Esophagus mucosa (tissue), 1 donor: ENCODE results near the gene ZNF787. TPM values are rescaled to one million over a fixed set of nuclear protein-coding genes. Genes with fewer than 3 reads are reported as not detected.
A peak's percentile ranks its signal among the peaks of the same experiment; 100 is the strongest.
"Not testable (repeated sequence)": the region's sequence is repeated elsewhere in the genome, so short reads cannot be mapped to it uniquely, and the experiment has no call there.

ENCODE experiments used
- ATAC-seq: fragments of 200-7000 bp; cut with Tn5 transposase; one replicate; pipeline ENCODE4 v1.9.1; 2020
- total RNA-seq: library from RNA; stranded (reverse); gene quantifications from one replicate; pipeline ENCODE4 v1.2.4, GENCODE V29; 2023
- donor health status: DM: yes; HTN: yes; CAD: no.

ZNF787 gene
- 24.4 TPM for total RNA-seq

- ATAC-seq, result peak; percentile 91
These were observed at the start of gene ZNF787 for GRCh38 chr19:56121180-56122167. TSS of gene ZNF787 (minus strand) at chr19:56121295. CDS start at chr19:56103217, 18,078 bp downstream.

GRCh38 chr19:56170261-56170660 is 49.2 kb upstream of the ZNF787 start:
- ATAC-seq, result peak; percentile 99

- ATAC-seq, result no peak
These were observed 46.0 kb upstream of the ZNF787 start for GRCh38 chr19:56167064-56167578.

- no peak for ATAC-seq
These were observed 42.0 kb upstream of the ZNF787 start for GRCh38 chr19:56163097-56163496.

DNA sequence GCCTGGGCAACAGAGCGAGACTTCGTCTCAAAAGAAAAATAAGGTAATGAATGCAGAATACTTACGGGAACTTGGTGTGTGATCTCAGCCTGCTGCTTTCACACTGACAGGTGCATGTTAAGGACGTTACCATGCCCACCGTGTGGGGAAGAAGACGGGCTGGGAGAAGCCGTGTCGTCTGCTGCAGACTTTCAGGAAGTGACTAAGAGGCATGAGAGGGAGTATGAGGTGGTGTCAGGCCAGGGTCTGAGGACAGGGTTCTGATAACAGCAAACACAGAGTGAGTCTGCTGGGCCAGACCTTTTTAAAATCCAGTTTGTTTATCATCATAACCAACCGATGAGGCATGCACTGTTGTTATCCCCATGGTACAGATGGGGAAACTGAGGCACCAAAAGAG is 41.2 kb upstream of the ZNF787 start:
- ATAC-seq, result no peak

- ATAC-seq, result no peak
These were observed 40.4 kb upstream of the ZNF787 start for GRCh38 chr19:56161534-56161933.

DNA sequence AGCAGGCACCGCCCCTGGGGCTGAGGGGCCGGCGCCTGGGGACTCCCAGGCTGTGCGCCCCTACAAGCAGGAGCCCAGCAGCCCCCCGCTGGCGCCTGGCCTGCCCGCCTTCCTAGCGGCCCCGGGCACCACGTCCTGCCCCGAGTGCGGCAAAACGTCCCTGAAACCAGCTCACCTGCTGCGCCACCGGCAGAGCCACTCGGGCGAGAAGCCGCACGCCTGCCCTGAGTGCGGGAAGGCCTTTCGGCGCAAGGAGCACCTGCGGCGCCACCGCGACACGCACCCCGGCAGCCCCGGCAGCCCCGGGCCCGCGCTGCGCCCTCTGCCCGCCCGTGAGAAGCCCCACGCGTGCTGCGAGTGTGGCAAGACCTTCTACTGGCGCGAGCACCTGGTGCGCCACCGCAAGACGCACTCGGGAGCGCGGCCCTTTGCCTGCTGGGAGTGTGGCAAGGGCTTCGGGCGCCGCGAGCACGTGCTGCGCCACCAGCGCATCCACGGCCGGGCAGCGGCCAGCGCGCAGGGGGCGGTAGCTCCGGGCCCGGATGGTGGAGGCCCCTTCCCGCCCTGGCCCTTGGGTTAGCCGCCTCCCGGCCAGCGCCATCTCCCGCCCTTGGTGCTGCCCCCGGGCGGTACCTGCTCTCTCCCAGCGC is 38.7 kb upstream of the ZNF787 start:
- no peak for ATAC-seq

DNA sequence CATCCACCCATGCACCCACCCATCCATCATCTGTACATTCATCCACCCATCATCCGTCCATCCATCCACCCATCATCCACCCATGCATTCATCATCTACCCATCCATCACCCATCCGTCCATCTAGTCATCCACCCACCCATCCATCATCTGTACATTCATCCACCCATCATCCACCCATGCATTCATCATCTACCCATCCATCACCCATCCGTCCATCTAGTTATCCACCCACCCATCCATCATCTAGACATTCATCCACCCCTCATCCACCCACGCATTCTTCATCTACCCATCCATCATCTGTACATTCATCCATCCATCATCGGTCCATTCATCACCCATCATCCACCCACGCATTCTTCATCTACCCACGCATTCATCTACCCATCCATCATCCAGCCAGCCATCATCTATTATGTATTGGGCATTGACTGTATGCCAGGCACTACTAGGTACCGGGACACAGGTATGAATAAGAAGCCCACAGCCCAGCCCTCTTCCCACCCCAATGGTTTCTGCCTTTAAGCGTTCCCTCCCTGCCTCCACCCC is 38.0 kb upstream of the ZNF787 start:
- no peak for ATAC-seq

- no peak for ATAC-seq
These were observed 37.2 kb upstream of the ZNF787 start for GRCh38 chr19:56158170-56158757.

GRCh38 chr19:56156768-56157167 is 35.7 kb upstream of the ZNF787 start:
- ATAC-seq, result no peak

GRCh38 chr19:56155124-56155687 is 34.1 kb upstream of the ZNF787 start:
- peak; percentile 60 for ATAC-seq

GRCh38 chr19:56153507-56153906 is 32.4 kb upstream of the ZNF787 start:
- ATAC-seq, result no peak

- no peak for ATAC-seq
These were observed 31.5 kb upstream of the ZNF787 start for GRCh38 chr19:56152644-56153043.

- ATAC-seq, result no peak
These were observed 29.3 kb upstream of the ZNF787 start for GRCh38 chr19:56150358-56150757.

GRCh38 chr19:56149656-56150038 is 28.6 kb upstream of the ZNF787 start:
- ATAC-seq, result no peak

- not testable (repeated sequence) for ATAC-seq
These were observed 28.0 kb upstream of the ZNF787 start for GRCh38 chr19:56148955-56149655.

- peak; percentile 13 for ATAC-seq
These were observed 27.0 kb upstream of the ZNF787 start for GRCh38 chr19:56148096-56148495.

DNA sequence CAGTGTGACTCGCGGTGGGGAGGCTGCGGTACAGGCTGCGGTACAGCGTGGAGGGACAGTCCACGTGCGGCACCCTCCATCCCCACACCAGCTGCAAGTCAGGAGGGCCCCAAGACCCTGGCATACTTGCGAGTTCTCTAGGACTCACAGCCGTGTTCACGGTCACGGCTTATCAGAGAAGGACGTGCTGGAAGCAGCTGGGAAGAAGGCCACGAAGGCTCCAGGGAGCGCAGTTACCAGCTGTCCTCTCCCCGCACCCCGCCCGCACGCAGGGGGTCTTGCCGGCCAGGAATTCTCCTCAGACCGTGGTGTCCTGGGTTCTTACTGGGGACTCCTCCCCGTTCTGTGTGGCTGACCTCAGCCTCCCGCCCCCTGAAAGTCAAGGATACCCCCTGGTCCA is 26.2 kb upstream of the ZNF787 start:
- ATAC-seq, result no peak

DNA sequence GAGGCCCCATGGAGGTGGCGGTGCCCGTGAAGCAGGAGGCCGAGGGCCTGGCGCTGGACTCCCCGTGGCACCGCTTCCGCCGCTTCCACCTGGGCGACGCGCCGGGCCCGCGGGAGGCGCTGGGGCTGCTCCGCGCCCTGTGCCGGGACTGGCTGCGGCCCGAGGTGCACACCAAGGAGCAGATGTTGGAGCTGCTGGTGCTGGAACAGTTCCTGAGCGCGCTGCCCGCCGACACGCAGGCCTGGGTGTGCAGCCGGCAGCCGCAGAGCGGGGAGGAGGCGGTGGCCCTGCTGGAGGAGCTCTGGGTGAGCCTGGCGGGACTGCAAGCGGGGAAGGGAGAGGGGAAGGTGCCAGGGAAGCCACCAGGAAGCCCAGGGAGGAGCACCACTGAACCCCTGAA is 25.8 kb upstream of the ZNF787 start:
- no peak for ATAC-seq

GRCh38 chr19:56145698-56146097 is 24.6 kb upstream of the ZNF787 start:
- ATAC-seq, result no peak

- ATAC-seq, result no peak
These were observed 23.7 kb upstream of the ZNF787 start for GRCh38 chr19:56144831-56145230.

DNA sequence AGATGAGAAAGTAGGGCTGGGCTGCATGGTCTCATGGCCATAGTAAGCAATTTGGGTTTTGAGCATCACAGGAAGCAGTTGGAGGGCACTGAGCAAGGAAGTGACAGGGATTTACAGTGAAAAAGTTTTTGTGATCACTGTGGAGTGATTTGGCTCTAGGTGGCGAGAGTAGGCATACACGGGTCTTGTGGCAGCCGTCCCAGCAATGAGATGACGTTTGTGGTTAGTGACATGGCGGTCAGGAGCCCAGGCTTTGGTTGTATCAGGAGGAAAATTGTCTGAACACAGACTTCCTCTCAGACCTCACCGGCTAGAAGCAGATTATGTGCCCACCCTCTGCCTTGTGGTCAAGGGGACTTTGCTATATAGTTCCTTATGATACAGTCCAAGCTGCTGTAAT is 23.3 kb upstream of the ZNF787 start:
- no peak for ATAC-seq
